Spleen (tissue), 11 donors: ENCODE measurements around the gene SEMA3B. TPM values are rescaled to one million over a fixed set of nuclear protein-coding genes. Genes with fewer than 3 reads are reported as not detected.

Experiments
- DNase-seq: peaks from one replicate; pipeline ENCODE4 v3.0.0-alpha.2; 2020
- H3K27ac ChIP-seq, 8 donors: fragments of 200-600 bp; sonication (generic) in 7 of 8; 1 replicate in 4 of 8; 2 replicates in 4 of 8; pipeline versions ENCODE4 v1.5.0 to v1.8.0; 2016 to 2021; ENCODE audit warnings: inconsistent platforms in 4 of 8, mild to moderate bottlenecking in 4 of 8, moderate library complexity in 1 of 8
- H3K27me3 ChIP-seq, 7 donors: fragments of 200-600 bp; sonication (generic) in 6 of 7; replicated peaks in 1 of 7; 1 replicate in 4 of 7; 2 replicates in 3 of 7; pipeline versions ENCODE4 v1.5.0 to v1.8.0; 2016 to 2021; ENCODE audit warnings: inconsistent platforms in 3 of 7, mild to moderate bottlenecking in 1 of 7
- H3K36me3 ChIP-seq, 6 donors: fragments of 200-600 bp; sonication (generic) in 5 of 6; 1 replicate in 4 of 6; 2 replicates in 2 of 6; pipeline versions ENCODE4 v1.5.0 to v1.8.0; 2016 to 2021; ENCODE audit warnings: inconsistent platforms in 2 of 6
- H3K4me1 ChIP-seq, 6 donors: fragments of 200-600 bp; sonication (generic) in 5 of 6; 1 replicate in 3 of 6; 2 replicates in 3 of 6; pipeline versions ENCODE4 v1.5.0 to v1.8.0; 2016 to 2021; ENCODE audit warnings: inconsistent platforms in 3 of 6
- H3K4me3 ChIP-seq, 8 donors: fragments of 200-600 bp; sonication (generic) in 7 of 8; 1 replicate in 4 of 8; 2 replicates in 4 of 8; pipeline versions ENCODE4 v1.5.0 to v1.8.0; 2016 to 2021; ENCODE audit warnings: inconsistent platforms in 4 of 8, mild to moderate bottlenecking in 4 of 8, moderate library complexity in 2 of 8
- H3K9me3 ChIP-seq, 8 donors: fragments of 200-600 bp; sonication (generic) in 7 of 8; 1 replicate in 4 of 8; 2 replicates in 4 of 8; pipeline versions ENCODE4 v1.5.0 to v1.8.0; 2016 to 2021; ENCODE audit warnings: inconsistent platforms in 4 of 8
- CTCF ChIP-seq, 11 experiments: fragments of 200-600 bp in 7 of 11; fragments of 450-650 bp in 4 of 11; sonication (generic) in 4 of 11; IDR thresholded peaks in 8 of 11; conservative IDR thresholded peaks in 3 of 11; 1 replicate in 7 of 11; 2 replicates in 4 of 11; pipeline versions ENCODE4 v1.4.0 to v1.8.0; 2016 to 2021; ENCODE audit warnings: antibody characterized with exemption in 11 of 11, inconsistent platforms in 4 of 11, mild to moderate bottlenecking in 1 of 11
- POLR2A ChIP-seq, 3 donors: fragments of 450-650 bp; IDR thresholded peaks; one replicate each; pipeline ENCODE4 v1.5.1; 2017; ENCODE audit warnings: antibody characterized with exemption in 3 of 3, mild to moderate bottlenecking in 1 of 3
- POLR2AphosphoS5 ChIP-seq, 3 donors: sonication (generic); formaldehyde crosslinking; IDR thresholded peaks; one replicate each; pipeline ENCODE4 v1.5.1; 2017; ENCODE audit warnings: antibody characterized with exemption in 3 of 3
- WGBS, 5 donors: extraction: QIAGEN DNeasy Blood & Tissue Kit in 3 of 5; methylation state at CpG; one replicate each; pipeline versions ENCODE4 v1.1.5 to v1.1.7; 2013 to 2018; 5-methylcytosine and 5-hydroxymethylcytosine counted together
- intact Hi-C: fragments of 100-400 bp; cut with DNase I; formaldehyde crosslinking; loops from one replicate; pipeline ENCODE4 v1.15.0; 2023; ENCODE audit warnings: low total_unique reads
- polyA plus RNA-seq, 3 donors: library from polyadenylated mRNA; stranded (reverse); fragments of 200-250 nt; gene quantifications; one replicate each; pipeline ENCODE4 v1.2.1, GENCODE V29; 2013
- total RNA-seq, 7 donors: library from RNA; depleted of rRNA in 3 of 7; stranded (reverse); fragments of >200 nt in 3 of 7; fragmentation: NEBNext Ultra II Directional in 4 of 7; extraction: Animal tissue kit (Norgen Biotek cat#: 25700) in 4 of 7; gene quantifications; one replicate each; pipeline versions ENCODE4 v1.1.0 to v1.2.1, GENCODE V29; 2016 to 2021
- donor health status: healthy with polysubstance abuse.
- donor health status: DM: no; HTN: no; CAD: no; lungs with moderate emphysema.
- donor health status: DM: no; HTN: no; CAD: no.
- donor health status: Bipolar disorder and iron deficiency.
- donor health status: healthy.
- donor health status: DM: no; HTN: no; CAD: no.
- donor health status: DM: yes; HTN: yes; CAD: no.

The SEMA3B gene
- total and polyA plus RNA-seq, 10 donors, result 2.2 to 14.5 (median 4.0) TPM

- no peaks in the 10 kb centered on the region for H3K36me3 ChIP-seq
- peak overlapping the region in 2 of 8 donors; percentile 6 to 54 for H3K4me3 ChIP-seq
- peaks cover 10 to 57% (median 45%) of the 10 kb centered on the region in 6 donors for H3K4me1 ChIP-seq
- intact Hi-C loops, result loop anchor here (10.0 kb wide), 1 partner anchor 151 kb away; no protein-coding TSS in a partner anchor
- H3K27ac ChIP-seq, result no peak overlapping the region
- WGBS, 5 donors, result 16 to 52% (median 26%) methylated on average over 28 to 65 of the region's 65 CpGs
- H3K9me3 ChIP-seq, result no peaks in the 10 kb centered on the region
- TF ChIP-seq CTCF (IDR thresholded peaks at IDR 0.05 in 8 of 11, conservative IDR thresholded peaks at IDR 0.05 in 3 of 11) (no peak), POLR2AphosphoS5 (IDR thresholded peaks at IDR 0.05) (no peak), POLR2A (IDR thresholded peaks at IDR 0.05) (no peak)
- no peak for DNase-seq
- peaks cover 5 to 54% (median 41%) of the 10 kb centered on the region in 7 donors for H3K27me3 ChIP-seq
Observed at GRCh38 chr3:50275141-50275995, 6.4 kb downstream of the SEMA3B start.

GRCh38 chr3:50275996-50276761, 7.2 kb downstream of the SEMA3B start:
- TF ChIP-seq POLR2A (IDR thresholded peaks at IDR 0.05), result no peak
- no peak for TF ChIP-seq CTCF (IDR thresholded peaks at IDR 0.05 in 8 of 11, conservative IDR thresholded peaks at IDR 0.05 in 3 of 11)
- no peak for TF ChIP-seq POLR2AphosphoS5 (IDR thresholded peaks at IDR 0.05)
- no peak overlapping the region for H3K27ac ChIP-seq
- no peak for DNase-seq
- no peaks in the 10 kb centered on the region for H3K36me3 ChIP-seq
- no peaks in the 10 kb centered on the region for H3K9me3 ChIP-seq
- H3K4me1 ChIP-seq, result peaks cover 10 to 56% (median 45%) of the 10 kb centered on the region in 6 donors
- 20 to 40% (median 25%) methylated on average over 40 to 79 of the region's 79 CpGs for WGBS, 5 donors
- intact Hi-C loops, result loop anchor here (10.0 kb wide), 1 partner anchor 151 kb away; no protein-coding TSS in a partner anchor
- H3K27me3 ChIP-seq, result peaks cover 5 to 54% (median 41%) of the 10 kb centered on the region in 7 donors
- peak overlapping the region in 2 of 8 donors; percentile 7 to 54 for H3K4me3 ChIP-seq

GRCh38 chr3:50276762-50277101, 7.8 kb downstream of the SEMA3B start:
- no peaks in the 10 kb centered on the region for H3K36me3 ChIP-seq
- TF ChIP-seq POLR2A (IDR thresholded peaks at IDR 0.05) (no peak), POLR2AphosphoS5 (IDR thresholded peaks at IDR 0.05) (no peak), CTCF (IDR thresholded peaks at IDR 0.05 in 8 of 11, conservative IDR thresholded peaks at IDR 0.05 in 3 of 11) (no peak)
- peaks cover 5 to 54% (median 41%) of the 10 kb centered on the region in 7 donors for H3K27me3 ChIP-seq
- H3K9me3 ChIP-seq, result no peaks in the 10 kb centered on the region
- no peak for DNase-seq
- intact Hi-C loops, result loop anchor here (10.0 kb wide), 1 partner anchor 152 kb away; no protein-coding TSS in a partner anchor
- no peak overlapping the region for H3K4me3 ChIP-seq
- H3K4me1 ChIP-seq, result peaks cover 10 to 50% (median 43%) of the 10 kb centered on the region in 6 donors
- WGBS, 5 donors, result 78 to 83% (median 81%) methylated on average over 17 of the region's 17 CpGs
- no peak overlapping the region for H3K27ac ChIP-seq
